ENCODE measurements around the gene FBXO36.

GRCh38 chr2:229956491-229956890, 34.2 kb downstream of the FBXO36 start:
- TF ChIP-seq POLR2AphosphoS5 (IDR thresholded peaks at IDR 0.05) (no peak), POLR2A (IDR thresholded peaks at IDR 0.05) (no peak), CTCF (IDR thresholded peaks at IDR 0.05 in 8 of 11, conservative IDR thresholded peaks at IDR 0.05 in 3 of 11) (no peak)

Data from spleen (tissue), 7 donors.